Choroid plexus epithelial cell (primary cell): ENCODE measurements around the gene USP13.

Experiments
- DNase-seq: peaks from one replicate; pipeline ENCODE4 v3.0.0-alpha.2; 2010; ENCODE audit warnings: low read depth
- H3K4me3 ChIP-seq: 2 replicates; pipeline ENCODE4 v1.5.1; 2011; ENCODE audit warnings: low read depth, mild to moderate bottlenecking, control low read depth, low read length, moderate library complexity
- CTCF ChIP-seq: conservative IDR thresholded peaks from 2 replicates; pipeline ENCODE4 v1.5.1; 2011; ENCODE audit warnings: low read depth, mild to moderate bottlenecking, control low read depth, inconsistent platforms, low read length, moderate library complexity

Gene USP13, protein sequence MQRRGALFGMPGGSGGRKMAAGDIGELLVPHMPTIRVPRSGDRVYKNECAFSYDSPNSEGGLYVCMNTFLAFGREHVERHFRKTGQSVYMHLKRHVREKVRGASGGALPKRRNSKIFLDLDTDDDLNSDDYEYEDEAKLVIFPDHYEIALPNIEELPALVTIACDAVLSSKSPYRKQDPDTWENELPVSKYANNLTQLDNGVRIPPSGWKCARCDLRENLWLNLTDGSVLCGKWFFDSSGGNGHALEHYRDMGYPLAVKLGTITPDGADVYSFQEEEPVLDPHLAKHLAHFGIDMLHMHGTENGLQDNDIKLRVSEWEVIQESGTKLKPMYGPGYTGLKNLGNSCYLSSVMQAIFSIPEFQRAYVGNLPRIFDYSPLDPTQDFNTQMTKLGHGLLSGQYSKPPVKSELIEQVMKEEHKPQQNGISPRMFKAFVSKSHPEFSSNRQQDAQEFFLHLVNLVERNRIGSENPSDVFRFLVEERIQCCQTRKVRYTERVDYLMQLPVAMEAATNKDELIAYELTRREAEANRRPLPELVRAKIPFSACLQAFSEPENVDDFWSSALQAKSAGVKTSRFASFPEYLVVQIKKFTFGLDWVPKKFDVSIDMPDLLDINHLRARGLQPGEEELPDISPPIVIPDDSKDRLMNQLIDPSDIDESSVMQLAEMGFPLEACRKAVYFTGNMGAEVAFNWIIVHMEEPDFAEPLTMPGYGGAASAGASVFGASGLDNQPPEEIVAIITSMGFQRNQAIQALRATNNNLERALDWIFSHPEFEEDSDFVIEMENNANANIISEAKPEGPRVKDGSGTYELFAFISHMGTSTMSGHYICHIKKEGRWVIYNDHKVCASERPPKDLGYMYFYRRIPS

GRCh38 chr3:179652447-179653095 lies at the start of gene USP13:
USP13 (plus strand) TSS chr3:179653040; CDS start chr3:179653226, 186 bp downstream.
- peak within 1 kb of the TSS; percentile 93 for H3K4me3 ChIP-seq
- TF ChIP-seq CTCF: peak; percentile 20
- peak; percentile 88 for DNase-seq

DNA sequence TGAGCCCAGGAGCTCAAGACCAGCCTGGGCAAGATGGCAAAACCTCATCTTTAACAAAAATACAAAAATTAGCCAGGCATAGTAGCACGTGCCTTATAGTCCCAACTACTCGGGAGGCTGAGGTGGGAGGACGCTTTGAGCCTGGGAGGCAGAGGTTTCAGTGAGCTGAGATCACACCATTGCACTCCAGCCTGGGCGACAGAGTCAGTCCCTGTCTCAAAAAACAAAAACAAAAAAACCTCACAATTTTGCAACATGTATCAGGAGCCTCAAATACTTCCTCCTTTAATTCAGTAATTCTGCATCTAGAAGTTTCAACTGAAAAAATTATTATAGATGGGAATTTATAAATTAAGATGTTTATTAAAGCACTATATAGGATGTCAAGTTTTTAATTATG lies 49.5 kb upstream of the USP13 start:
- DNase-seq: no peak
- peak overlapping the region; percentile 98 for H3K4me3 ChIP-seq
- no peak for TF ChIP-seq CTCF

- TF ChIP-seq CTCF: no peak
- peak overlapping the region; percentile 98 for H3K4me3 ChIP-seq
- DNase-seq: peak; percentile 4
Measured at GRCh38 chr3:179603831-179604230, 49.0 kb upstream of the USP13 start.

- peak within 1 kb of the TSS; percentile 98 for H3K4me3 ChIP-seq
- no peak for TF ChIP-seq CTCF
Measured at GRCh38 chr3:179604321-179605078, 48.3 kb upstream of the USP13 start, which contains the start of the genes MRPL47 and NDUFB5. MRPL47 (minus strand) TSS chr3:179604638; CDS start chr3:179604624, 14 bp downstream. NDUFB5 (plus strand) TSS chr3:179604794; CDS start chr3:179604816, 22 bp downstream.

DNA sequence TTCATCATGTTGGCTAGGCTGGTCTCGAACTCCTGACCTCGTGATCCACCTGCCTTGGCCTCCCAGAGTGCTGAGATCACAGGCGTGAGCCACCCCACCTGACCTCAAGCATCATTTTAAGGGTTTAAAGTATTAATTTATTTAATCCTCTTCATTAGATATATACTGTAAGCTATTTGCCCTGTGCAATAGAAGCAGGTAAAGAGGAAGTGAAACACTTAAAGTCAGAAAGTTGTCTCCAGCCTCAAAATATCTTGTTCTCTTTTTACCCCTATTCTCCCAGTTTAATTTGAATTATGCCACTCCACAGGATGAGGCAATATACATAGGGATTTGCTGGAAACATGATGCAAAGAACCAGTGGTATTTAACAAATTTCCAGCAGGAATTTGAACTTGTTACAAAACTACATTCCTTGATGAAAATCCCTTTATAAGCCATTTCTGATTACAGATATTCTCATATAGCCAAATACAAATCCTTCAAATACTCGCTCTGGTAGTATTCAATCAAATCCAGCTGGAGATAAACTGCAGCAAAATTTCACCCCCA lies 46.2 kb upstream of the USP13 start:
- no peak overlapping the region for H3K4me3 ChIP-seq
- DNase-seq: no peak
- TF ChIP-seq CTCF: no peak

More at GRCh38 chr3:179604321-179605078, 48.3 kb upstream of the USP13 start, which contains the start of the genes MRPL47 and NDUFB5:
- peak; percentile 98 for DNase-seq
